Measurements from ENCODE around the gene TMSB4Y.

DNA sequence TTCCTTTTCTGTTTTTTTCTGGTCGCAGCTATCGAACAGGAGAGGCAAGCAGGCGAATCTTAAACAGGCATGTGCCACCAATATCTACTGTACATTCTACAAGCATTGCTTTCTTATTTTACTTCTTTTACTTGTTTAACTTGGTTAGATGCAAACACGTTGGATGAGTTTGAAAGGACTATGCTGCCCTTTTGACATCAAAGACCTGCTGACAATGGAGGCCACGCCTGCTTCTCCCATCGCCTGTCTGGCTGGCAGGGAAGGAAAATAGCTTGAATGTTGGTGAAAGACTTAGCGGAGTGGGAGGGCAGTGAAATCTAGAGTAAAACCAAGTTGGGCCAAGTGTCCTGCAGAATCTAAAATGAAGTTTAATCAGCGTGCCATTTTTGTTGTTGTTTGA is 1.5 kb downstream of the TMSB4Y start:
- TF ChIP-seq, protein P1, sequence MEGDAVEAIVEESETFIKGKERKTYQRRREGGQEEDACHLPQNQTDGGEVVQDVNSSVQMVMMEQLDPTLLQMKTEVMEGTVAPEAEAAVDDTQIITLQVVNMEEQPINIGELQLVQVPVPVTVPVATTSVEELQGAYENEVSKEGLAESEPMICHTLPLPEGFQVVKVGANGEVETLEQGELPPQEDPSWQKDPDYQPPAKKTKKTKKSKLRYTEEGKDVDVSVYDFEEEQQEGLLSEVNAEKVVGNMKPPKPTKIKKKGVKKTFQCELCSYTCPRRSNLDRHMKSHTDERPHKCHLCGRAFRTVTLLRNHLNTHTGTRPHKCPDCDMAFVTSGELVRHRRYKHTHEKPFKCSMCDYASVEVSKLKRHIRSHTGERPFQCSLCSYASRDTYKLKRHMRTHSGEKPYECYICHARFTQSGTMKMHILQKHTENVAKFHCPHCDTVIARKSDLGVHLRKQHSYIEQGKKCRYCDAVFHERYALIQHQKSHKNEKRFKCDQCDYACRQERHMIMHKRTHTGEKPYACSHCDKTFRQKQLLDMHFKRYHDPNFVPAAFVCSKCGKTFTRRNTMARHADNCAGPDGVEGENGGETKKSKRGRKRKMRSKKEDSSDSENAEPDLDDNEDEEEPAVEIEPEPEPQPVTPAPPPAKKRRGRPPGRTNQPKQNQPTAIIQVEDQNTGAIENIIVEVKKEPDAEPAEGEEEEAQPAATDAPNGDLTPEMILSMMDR (IDR thresholded peaks at IDR 0.05): no peak
- no peak for TF ChIP-seq POLR2A (IDR thresholded peaks at IDR 0.05)
- no peak for TF ChIP-seq EP300 (IDR thresholded peaks at IDR 0.05)
- TF ChIP-seq POLR2AphosphoS5 (IDR thresholded peaks at IDR 0.05): no peak
